ENCODE data around the gene DUSP7. TPM values are rescaled to one million over a fixed set of nuclear protein-coding genes. Genes with fewer than 3 reads are reported as not detected.

DUSP7 gene
- total RNA-seq, 1 experiment from 2014 or later = 16.6 TPM

DNA sequence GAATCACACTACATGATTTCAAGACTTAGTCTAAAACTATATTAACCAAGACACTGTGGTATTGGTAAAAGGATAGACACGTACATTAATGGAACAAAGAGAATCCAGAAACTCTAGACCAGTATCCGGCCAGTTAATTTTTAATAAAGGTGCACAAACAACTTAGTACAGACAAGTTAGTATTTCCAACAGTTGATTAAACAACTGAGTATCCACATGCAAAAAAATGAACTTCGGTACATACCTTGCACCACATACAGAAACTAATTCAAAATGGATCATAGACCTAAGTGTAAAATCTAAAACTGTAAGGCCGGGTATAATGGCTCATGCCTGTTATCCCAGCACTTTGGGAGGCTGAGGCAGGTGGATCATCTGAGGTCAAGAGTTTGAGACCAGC is 46.6 kb upstream of the DUSP7 start:
- intact Hi-C loops (cut with micrococcal nuclease) = no loop called here
- H3K4me3 ChIP-seq (replicated peaks in 1 of 2; ENCODE audit: low read depth in 1 of 2, low read length in 2 of 2) = no peak overlapping the region
- no peak overlapping the region for H2AFZ ChIP-seq (ENCODE audit: low read depth, low read length, poor library complexity, severe bottlenecking)
- no peak overlapping the region for H3K4me2 ChIP-seq (ENCODE audit: low read length)
- no peaks in the 10 kb centered on the region for H3K4me1 ChIP-seq (ENCODE audit: control insufficient read depth in 1 of 2, insufficient read depth in 2 of 2, low read length in 2 of 2)
- no peaks in the 10 kb centered on the region for H3K27me3 ChIP-seq (ENCODE audit: insufficient read depth, low read length)
- ATAC-seq (no peak), DNase-seq (ENCODE audit: low read depth, low spot score) (no peak)
- peaks cover 0 to 6% of the 10 kb centered on the region in 2 experiments; a peak in 1 of 4 replicates for H3K36me3 ChIP-seq (ENCODE audit: control insufficient read depth in 1 of 2, insufficient read depth in 2 of 2, low read length in 2 of 2)
- POLR2A ChIA-PET = no interaction called here
- RAD21 ChIA-PET (ENCODE audit: low non-redundant PET in 1 of 2, low total read pairs in 2 of 2, uncharacterized antibody in 2 of 2, unreplicated experiment in 2 of 2) = no interaction called here
- H3K27ac ChIP-seq (ENCODE audit: low read depth, low read length) = no peak overlapping the region
- no TSS peak for BruUV-seq (replicated peaks)
- TF ChIP-seq ELF1 (IDR thresholded peaks at IDR 0.05; ENCODE audit: borderline replicate concordance, low read depth) (no peak), RAD21 (IDR thresholded peaks at IDR 0.05; ENCODE audit: low read depth) (no peak)
- H4K20me1 ChIP-seq (ENCODE audit: insufficient read depth) = no peaks in the 10 kb centered on the region
- peaks cover 0 to 3% of the 10 kb centered on the region in 2 experiments; a peak in 1 of 4 replicates for H3K9me3 ChIP-seq (ENCODE audit: control insufficient read depth in 1 of 2, insufficient read depth in 1 of 2, low read depth in 1 of 2, low read length in 2 of 2)
- H3K9ac ChIP-seq (ENCODE audit: low read length) = no peak overlapping the region
- no peaks in the 10 kb centered on the region for H3K79me2 ChIP-seq (ENCODE audit: insufficient read depth, low read length)
- CTCF ChIA-PET = no interaction called here
- no peaks in the 10 kb centered on the region for H3K9me2 ChIP-seq (ENCODE audit: insufficient read depth)

DNA sequence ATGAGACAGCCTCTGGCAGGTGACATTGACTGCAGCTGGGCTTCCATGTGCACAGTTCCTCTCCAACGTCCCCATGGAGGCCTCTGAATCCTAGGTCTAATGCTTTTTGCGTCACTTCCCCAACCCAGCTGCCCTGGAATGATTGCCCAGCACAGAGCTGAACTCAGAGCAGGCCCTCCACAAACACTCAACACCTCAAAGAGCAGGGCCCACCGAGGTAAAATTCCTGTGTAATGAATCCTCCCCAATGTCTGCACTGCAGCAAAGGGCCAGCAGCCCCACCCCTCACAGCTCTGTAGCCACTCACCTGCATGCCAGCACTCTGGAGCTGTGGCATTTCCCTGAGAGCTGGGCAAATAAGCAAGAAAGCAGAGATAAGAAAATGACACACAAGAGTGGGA is 42.6 kb upstream of the DUSP7 start:
- CTCF ChIA-PET = no interaction called here
- Histone ChIP-seq H3K4me1 (ENCODE audit: control insufficient read depth in 1 of 2, insufficient read depth in 2 of 2, low read length in 2 of 2) (peaks cover 0 to 2% of the 10 kb centered on the region in 2 experiments; a peak in 1 of 4 replicates), H3K27ac (ENCODE audit: low read depth, low read length) (no peak overlapping the region), H3K79me2 (ENCODE audit: insufficient read depth, low read length) (no peaks in the 10 kb centered on the region), H3K9me2 (ENCODE audit: insufficient read depth) (no peaks in the 10 kb centered on the region), H3K4me2 (ENCODE audit: low read length) (no peak overlapping the region), H4K20me1 (ENCODE audit: insufficient read depth) (no peaks in the 10 kb centered on the region), H3K27me3 (ENCODE audit: insufficient read depth, low read length) (no peaks in the 10 kb centered on the region), H3K9me3 (ENCODE audit: control insufficient read depth in 1 of 2, insufficient read depth in 1 of 2, low read depth in 1 of 2, low read length in 2 of 2) (peaks cover 0 to 3% of the 10 kb centered on the region in 2 experiments; a peak in 1 of 4 replicates), H3K36me3 (ENCODE audit: control insufficient read depth in 1 of 2, insufficient read depth in 2 of 2, low read length in 2 of 2) (peaks cover 0 to 9% of the 10 kb centered on the region in 2 experiments; a peak in 2 of 4 replicates), H3K9ac (ENCODE audit: low read length) (no peak overlapping the region), H3K4me3 (replicated peaks in 1 of 2; ENCODE audit: low read depth in 1 of 2, low read length in 2 of 2) (no peak overlapping the region), H2AFZ (ENCODE audit: low read depth, low read length, poor library complexity, severe bottlenecking) (no peak overlapping the region)
- intact Hi-C loops (cut with micrococcal nuclease) = no loop called here
- no peak for DNase-seq (ENCODE audit: low read depth, low spot score)
- no TSS peak for BruUV-seq (replicated peaks)
- ATAC-seq = no peak
- POLR2A ChIA-PET = no interaction called here
- RAD21 ChIA-PET (ENCODE audit: low non-redundant PET in 1 of 2, low total read pairs in 2 of 2, uncharacterized antibody in 2 of 2, unreplicated experiment in 2 of 2) = no interaction called here
- TF ChIP-seq EZH2 (IDR thresholded peaks at IDR 0.05) = no peak
- TF ChIP-seq EGR1 (IDR thresholded peaks at IDR 0.05; ENCODE audit: low read depth) = no peak
- no peak for TF ChIP-seq SIN3A (IDR thresholded peaks at IDR 0.05; ENCODE audit: low read depth)
- no peak for TF ChIP-seq MAX (IDR thresholded peaks at IDR 0.05)
- no peak for TF ChIP-seq SP1 (IDR thresholded peaks at IDR 0.05; ENCODE audit: low read depth)
- TF ChIP-seq SRF (IDR thresholded peaks at IDR 0.05; ENCODE audit: low read depth) = no peak
- no peak for TF ChIP-seq CBX3 (IDR thresholded peaks at IDR 0.05; ENCODE audit: low read depth)
- TF ChIP-seq CEBPB (IDR thresholded peaks at IDR 0.05; ENCODE audit: low read depth) = no peak
- TF ChIP-seq JUND (IDR thresholded peaks at IDR 0.05) = no peak
- TF ChIP-seq, protein P1, sequence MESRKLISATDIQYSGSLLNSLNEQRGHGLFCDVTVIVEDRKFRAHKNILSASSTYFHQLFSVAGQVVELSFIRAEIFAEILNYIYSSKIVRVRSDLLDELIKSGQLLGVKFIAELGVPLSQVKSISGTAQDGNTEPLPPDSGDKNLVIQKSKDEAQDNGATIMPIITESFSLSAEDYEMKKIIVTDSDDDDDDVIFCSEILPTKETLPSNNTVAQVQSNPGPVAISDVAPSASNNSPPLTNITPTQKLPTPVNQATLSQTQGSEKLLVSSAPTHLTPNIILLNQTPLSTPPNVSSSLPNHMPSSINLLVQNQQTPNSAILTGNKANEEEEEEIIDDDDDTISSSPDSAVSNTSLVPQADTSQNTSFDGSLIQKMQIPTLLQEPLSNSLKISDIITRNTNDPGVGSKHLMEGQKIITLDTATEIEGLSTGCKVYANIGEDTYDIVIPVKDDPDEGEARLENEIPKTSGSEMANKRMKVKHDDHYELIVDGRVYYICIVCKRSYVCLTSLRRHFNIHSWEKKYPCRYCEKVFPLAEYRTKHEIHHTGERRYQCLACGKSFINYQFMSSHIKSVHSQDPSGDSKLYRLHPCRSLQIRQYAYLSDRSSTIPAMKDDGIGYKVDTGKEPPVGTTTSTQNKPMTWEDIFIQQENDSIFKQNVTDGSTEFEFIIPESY (IDR thresholded peaks at IDR 0.05; ENCODE audit: extremely low read depth, insufficient replicate concordance, low read length) = no peak
- no peak for TF ChIP-seq ZFX (IDR thresholded peaks at IDR 0.05)
- TF ChIP-seq, protein P2, sequence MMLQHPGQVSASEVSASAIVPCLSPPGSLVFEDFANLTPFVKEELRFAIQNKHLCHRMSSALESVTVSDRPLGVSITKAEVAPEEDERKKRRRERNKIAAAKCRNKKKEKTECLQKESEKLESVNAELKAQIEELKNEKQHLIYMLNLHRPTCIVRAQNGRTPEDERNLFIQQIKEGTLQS (IDR thresholded peaks at IDR 0.05) = no peak
- TF ChIP-seq ZNF274 (IDR thresholded peaks at IDR 0.05; ENCODE audit: low read depth, low read length) = no peak
- TF ChIP-seq FOSL1 (IDR thresholded peaks at IDR 0.05; ENCODE audit: low read depth) = no peak
- TF ChIP-seq POLR2A (IDR thresholded peaks at IDR 0.05; ENCODE audit: borderline replicate concordance, extremely low read depth, insufficient read depth, insufficient read length) = no peak
- TF ChIP-seq YY1 (IDR thresholded peaks at IDR 0.05; ENCODE audit: extremely low read depth, insufficient replicate concordance, low read depth, low read length) = no peak
- TF ChIP-seq POLR2AphosphoS5 (IDR thresholded peaks at IDR 0.05; ENCODE audit: low read depth, low read length) = no peak

All from HCT116 (cell line).